Coronary artery (tissue), 2 donors: ENCODE results near the gene JAK2.
"Not testable (repeated sequence)": the region's sequence is repeated elsewhere in the genome, so short reads cannot be mapped to it uniquely, and the experiment has no call there.

Experiments
- DNase-seq: peaks from one replicate; pipeline ENCODE4 v3.0.0-alpha.2; 2017; ENCODE audit warnings: low spot score
- H3K27ac ChIP-seq, 2 donors: fragments of 200-600 bp; sonication (generic); one replicate each; pipeline ENCODE4 v1.5.1; 2016 to 2019
- H3K4me3 ChIP-seq: fragments of 200-600 bp; sonication (generic); 2 replicates; pipeline ENCODE4 v1.5.1; 2016; ENCODE audit warnings: mild to moderate bottlenecking, moderate library complexity
- TF ChIP-seq, protein P1 (sequence below): fragments of 200-600 bp; sonication (generic); IDR thresholded peaks from one replicate; pipeline ENCODE4 v1.5.1; 2019; ENCODE audit warnings: antibody characterized with exemption

Gene JAK2

DNA sequence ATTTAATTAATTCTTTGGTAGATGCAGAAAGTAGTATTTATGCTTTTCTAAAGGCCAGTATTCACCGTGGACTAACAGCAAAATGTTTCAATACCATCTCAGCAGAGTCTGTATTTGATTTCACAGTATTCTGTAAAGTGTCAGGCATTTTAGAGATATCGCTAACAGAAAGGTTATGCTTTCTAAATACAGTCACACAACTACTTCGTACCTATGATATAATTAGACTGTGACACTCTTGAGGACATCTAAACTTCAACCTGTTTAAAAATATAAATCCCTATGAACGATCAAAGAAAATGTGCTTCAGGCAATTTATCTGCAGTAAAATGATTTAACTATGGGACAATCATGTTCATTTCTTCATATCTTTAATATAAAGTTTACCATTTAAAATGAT lies 41.7 kb upstream of the JAK2 start:
- peak overlapping the region; percentile 46 to 49 for H3K27ac ChIP-seq
- no peak for DNase-seq
- TF ChIP-seq, protein P1, sequence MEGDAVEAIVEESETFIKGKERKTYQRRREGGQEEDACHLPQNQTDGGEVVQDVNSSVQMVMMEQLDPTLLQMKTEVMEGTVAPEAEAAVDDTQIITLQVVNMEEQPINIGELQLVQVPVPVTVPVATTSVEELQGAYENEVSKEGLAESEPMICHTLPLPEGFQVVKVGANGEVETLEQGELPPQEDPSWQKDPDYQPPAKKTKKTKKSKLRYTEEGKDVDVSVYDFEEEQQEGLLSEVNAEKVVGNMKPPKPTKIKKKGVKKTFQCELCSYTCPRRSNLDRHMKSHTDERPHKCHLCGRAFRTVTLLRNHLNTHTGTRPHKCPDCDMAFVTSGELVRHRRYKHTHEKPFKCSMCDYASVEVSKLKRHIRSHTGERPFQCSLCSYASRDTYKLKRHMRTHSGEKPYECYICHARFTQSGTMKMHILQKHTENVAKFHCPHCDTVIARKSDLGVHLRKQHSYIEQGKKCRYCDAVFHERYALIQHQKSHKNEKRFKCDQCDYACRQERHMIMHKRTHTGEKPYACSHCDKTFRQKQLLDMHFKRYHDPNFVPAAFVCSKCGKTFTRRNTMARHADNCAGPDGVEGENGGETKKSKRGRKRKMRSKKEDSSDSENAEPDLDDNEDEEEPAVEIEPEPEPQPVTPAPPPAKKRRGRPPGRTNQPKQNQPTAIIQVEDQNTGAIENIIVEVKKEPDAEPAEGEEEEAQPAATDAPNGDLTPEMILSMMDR: no peak
- no peak overlapping the region for H3K4me3 ChIP-seq

DNA sequence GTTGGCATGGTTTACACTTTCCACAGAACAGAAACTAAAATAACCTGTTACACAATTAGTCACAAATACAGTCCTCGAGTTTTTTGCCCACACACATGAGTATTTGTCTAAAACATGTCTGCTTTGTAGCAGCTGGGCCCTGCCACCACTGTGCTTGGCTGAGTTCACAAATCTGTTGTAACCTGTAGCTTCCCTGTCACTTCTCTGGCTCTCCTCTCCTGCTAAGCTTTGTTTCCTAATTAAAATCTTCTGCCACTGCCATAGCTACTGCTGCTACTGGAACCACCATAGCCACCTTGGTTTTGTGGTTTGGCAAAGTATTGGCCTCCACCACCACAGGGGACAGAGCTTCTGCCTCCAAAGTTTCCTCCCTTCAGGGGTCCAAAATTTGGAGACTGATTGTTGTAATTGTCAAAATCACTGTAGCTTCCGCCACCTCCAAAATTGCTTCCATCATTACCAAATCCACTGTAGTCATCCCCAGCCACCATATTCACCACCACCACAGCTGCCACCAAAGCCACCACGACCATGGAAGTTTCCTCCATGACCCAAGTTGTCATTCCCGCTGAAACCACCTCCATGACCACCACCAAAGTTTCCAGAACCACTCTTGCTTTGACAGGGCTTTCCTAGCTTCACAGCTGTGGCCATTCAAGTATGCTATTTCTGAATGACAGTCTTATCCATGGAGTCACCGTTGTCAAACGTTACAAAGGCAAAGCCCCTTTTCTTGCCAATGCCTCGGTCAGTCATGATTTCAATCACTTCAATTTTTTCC lies 40.5 kb upstream of the JAK2 start:
- not testable (repeated sequence) for H3K4me3 ChIP-seq, DNase-seq
- peak overlapping the region; percentile 11 to 54 for H3K27ac ChIP-seq

DNA sequence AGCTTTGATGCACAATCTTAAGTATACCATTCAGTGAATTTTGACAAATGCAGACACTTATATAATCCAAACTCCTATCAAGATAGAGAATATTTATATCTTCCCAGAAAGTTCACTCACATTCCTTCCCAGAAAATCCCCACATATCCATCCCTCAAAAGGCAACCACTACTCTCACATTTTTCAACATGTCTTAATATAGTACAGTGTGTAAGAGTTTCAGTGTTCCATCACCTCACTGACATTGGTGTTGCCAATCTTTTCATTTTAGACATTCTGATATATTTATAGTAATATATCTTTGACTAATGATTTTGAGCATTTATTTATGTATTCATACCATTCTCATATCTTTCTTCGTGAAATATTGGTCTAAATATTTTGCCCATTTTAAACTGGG lies 38.1 kb upstream of the JAK2 start:
- TF ChIP-seq, protein P1: no peak

DNA sequence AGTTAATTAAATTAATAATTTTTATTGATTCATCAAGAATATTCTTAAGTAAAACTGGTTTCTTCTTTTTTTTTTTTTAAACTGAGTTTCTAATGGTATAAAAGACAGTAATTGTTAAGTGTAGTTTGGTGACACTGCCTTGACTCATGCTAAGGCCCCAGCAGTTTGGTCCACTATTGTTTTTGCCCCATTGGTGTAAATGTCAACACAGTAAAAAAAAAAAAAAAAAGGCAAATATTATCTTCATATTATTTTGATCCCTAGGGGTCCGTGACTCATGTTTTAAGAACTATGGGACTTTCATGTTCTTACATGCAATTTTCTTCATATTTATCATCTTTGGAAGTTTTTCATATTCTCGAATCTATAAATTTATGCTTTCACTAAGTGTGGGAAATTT lies 29.2 kb upstream of the JAK2 start:
- TF ChIP-seq, protein P1: no peak
- no peak overlapping the region for H3K27ac ChIP-seq
- no peak for DNase-seq
- no peak overlapping the region for H3K4me3 ChIP-seq

More for the DNA sequence above, 38.1 kb upstream of the JAK2 start:
- DNase-seq: no peak
- peak overlapping the region; percentile 23 to 75 for H3K27ac ChIP-seq
- H3K4me3 ChIP-seq: no peak overlapping the region

DNA sequence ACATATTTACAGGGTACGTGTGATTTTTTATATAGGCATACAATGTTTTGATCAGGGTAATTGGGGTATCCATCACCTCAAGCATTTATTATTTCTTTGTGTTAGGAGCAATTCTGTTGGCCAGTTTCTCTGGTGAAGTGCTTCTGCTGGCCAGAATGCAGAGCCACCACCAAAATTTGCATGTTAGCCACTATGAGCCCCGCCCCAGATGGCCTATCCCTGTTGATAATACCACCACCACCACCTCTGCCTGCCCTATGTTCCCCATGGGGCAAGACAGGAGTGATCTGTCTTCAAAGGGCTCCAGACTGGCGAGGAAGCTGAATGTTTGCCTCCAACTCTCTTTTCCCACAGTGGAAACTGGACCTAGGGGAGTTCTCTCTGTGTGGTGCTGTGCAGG lies 26.0 kb upstream of the JAK2 start:
- DNase-seq: no peak

DNA sequence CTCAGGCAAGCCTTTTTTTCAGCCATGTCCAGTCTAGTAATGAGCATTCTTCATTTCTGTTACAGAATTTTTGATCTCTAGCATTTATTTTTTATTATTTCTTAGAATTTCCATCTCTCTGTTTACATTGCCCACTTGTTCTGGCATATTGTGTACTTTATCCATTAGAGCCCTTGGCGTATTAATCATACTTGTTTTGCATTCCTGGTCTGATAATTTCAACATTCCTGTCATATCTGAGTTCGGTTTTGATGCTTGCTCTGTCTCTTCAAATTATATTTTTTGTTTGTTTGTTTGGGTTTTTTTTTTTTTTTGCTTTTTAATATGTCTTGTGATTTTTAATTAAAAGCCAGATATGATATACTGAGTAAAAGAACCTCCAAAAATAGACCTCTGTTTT lies 23.0 kb upstream of the JAK2 start:
- Histone ChIP-seq H3K27ac (no peak overlapping the region), H3K4me3 (no peak overlapping the region)
- no peak for DNase-seq
- TF ChIP-seq, protein P1: no peak

More for the DNA sequence above, 26.0 kb upstream of the JAK2 start:
- Histone ChIP-seq H3K4me3 (no peak overlapping the region), H3K27ac (peak overlapping the region in 1 of 2 donors; percentile 34)
- TF ChIP-seq, protein P1: no peak

DNA sequence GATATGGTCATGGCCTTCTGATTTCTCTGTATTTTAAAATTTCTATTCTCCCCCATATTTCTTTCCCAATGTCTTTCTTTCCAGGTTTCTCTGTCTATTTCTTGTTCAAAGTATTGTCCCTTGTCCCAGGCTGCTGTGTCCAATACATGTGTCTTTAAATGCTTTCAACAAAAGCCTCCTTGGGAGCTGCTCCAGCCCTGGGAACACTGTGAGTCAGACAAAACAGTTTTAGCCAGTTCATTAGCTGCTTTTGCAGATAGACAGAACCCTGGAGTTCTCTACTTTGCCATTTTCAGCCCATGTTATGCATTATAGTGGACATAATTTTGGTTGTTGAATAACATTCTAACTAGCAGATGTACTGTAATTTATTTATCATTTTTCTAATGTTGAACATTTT lies 20.5 kb upstream of the JAK2 start:
- TF ChIP-seq, protein P1: no peak
- DNase-seq: no peak
- no peak overlapping the region for H3K4me3 ChIP-seq
- peak overlapping the region; percentile 21 to 47 for H3K27ac ChIP-seq
